GM19452 (cell line): ENCODE results near the gene GOLGA6L9.
"Not testable (repeated sequence)": the region's sequence is repeated elsewhere in the genome, so short reads cannot be mapped to it uniquely, and the experiment has no call there.

Experiments
- ATAC-seq: cut with Tn5 transposase; IDR thresholded peaks from one replicate; pipeline ENCODE4 v1.9.1; 2021; ENCODE audit not compliant: unreplicated experiment

GOLGA6L9 gene

GRCh38 chr15:82468205-82468604 lies 38.6 kb downstream of the GOLGA6L9 start:
- ATAC-seq: peak; percentile 94

DNA sequence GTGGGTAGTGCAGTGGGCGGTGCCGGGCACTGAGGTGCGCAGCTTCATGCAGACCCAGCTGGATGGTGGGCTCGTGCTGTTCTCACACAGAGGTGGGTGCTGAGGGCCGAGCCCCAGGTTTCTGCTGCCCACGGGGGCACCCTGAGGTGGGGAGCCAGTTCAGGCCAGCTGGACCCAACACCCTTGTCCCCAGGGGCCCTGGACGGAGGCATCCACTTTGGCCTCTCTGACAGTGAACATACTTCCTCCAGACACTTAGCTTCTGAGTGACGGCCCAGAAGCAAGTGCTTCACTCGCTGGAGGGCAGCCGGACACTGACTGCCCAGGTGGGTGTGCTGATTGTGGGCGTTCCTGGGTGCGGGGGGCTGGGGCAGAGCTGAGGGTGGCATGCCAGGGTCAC lies 39.8 kb downstream of the GOLGA6L9 start:
- not testable (repeated sequence) for ATAC-seq

- ATAC-seq: not testable (repeated sequence)
These were observed 42.8 kb downstream of the GOLGA6L9 start for GRCh38 chr15:82472269-82472982.

GRCh38 chr15:82474596-82475325 lies 45.1 kb downstream of the GOLGA6L9 start:
- ATAC-seq: not testable (repeated sequence)

- not testable (repeated sequence) for ATAC-seq
These were observed 45.8 kb downstream of the GOLGA6L9 start for GRCh38 chr15:82475345-82475967.

- ATAC-seq: not testable (repeated sequence)
These were observed 47.2 kb downstream of the GOLGA6L9 start for GRCh38 chr15:82476697-82477342.

DNA sequence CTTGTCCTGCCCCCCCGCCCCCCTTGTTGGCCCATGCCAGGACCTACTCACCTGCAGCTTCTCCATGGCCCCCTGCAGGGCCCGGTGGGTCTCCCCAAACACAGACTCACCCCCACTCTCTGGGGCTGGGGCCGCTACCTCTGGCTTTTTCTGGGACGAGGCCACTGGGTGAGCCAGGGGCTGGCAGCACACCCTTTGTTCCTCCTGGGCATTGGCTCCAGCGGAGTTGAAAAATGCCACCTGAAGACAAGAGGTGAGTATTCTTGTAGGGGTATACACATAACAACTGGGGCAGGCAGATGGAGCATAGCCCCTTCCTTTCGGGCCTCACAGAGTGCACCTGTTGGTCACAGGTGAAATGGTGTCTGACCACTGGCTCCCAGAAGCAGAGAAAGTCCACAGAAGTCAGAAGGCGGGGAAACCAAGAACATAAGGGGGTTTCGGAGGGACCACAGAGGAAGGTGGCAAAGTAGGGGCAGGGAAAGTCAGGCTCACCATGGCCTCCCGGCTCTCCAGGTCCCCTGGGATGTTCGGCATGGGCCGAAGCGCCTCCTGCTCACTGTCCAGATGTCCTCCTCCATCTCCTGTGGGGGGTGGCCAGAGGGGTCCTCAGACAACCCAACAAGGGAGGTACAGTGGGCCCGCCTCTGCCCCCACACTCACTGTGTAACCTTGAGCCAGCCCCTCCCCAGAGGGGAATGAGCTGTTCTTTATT lies 47.9 kb downstream of the GOLGA6L9 start:
- not testable (repeated sequence) for ATAC-seq
